HepG2 (cell line): ENCODE measurements around the gene SPTB. TPM values are rescaled to one million over a fixed set of nuclear protein-coding genes. Genes with fewer than 3 reads are reported as not detected.

Experiments used
- ATAC-seq: fragments of 200-7000 bp; cut with Tn5 transposase; 3 replicates; pipeline ENCODE4 v1.9.1; 2020; ENCODE audit warnings: mild to moderate bottlenecking, moderate library complexity
- Bru-seq: library from RNA; stranded (reverse); fragments of 400-500 nt; gene quantifications from one replicate; lab custom pipeline; 2021; lab: Mats Ljungman, UMichigan
- BruChase-seq, 2 experiments: library from RNA; stranded (reverse); fragments of 400-500 nt; gene quantifications; one replicate each; lab custom pipeline; 2021; lab: Mats Ljungman, UMichigan
- BruUV-seq: library from RNA; stranded (reverse); fragments of 400-500 nt; replicated peaks from 2 replicates; lab custom pipeline; 2021; lab: Mats Ljungman, UMichigan
- CTCF ChIA-PET: fragments of 300-600 bp; formaldehyde crosslinking; extraction: SDS; loops from one replicate; lab custom pipeline; 2021; ENCODE audit warnings: low total read pairs, inconsistent platforms, low intra/inter-chr PET ratio; lab: Yijun Ruan, JAX
- POLR2A ChIA-PET: fragments of 350-600 bp; sonication (Branson Sonifier 250); formaldehyde crosslinking; loops from one replicate; lab custom pipeline; 2020; ENCODE audit warnings: antibody characterized with exemption, inconsistent platforms; lab: Yijun Ruan, JAX
- DNase-seq: peaks from one replicate; pipeline ENCODE4 v3.0.0-alpha.2; 2015; ENCODE audit warnings: low spot score
- FAIRE-seq: peaks from 3 replicates; lab custom pipeline; 2011; peaks lifted over from hg19 to GRCh38; lab: Jason Lieb, UNC
- H2AFZ ChIP-seq: one replicate; pipeline ENCODE4 v1.6.1; 2011; ENCODE audit warnings: low read length, inconsistent platforms
- H3K27ac ChIP-seq: fragments of 300-600 bp; 3 replicates; pipeline ENCODE4 v1.8.0; 2011; ENCODE audit warnings: mixed run types, mild to moderate bottlenecking, mixed read lengths, low read length, inconsistent platforms; ENCODE audit not compliant: insufficient read depth; ENCODE audit errors: extremely low read length
- H3K27me3 ChIP-seq, 2 experiments: fragments of 200-600 bp in 1 of 2; 2 replicates in 1 of 2; 3 replicates in 1 of 2; pipeline versions ENCODE4 v1.6.0 to v1.8.0; 2011; ENCODE audit warnings: low read length in 2 of 2, mild to moderate bottlenecking in 2 of 2, moderate library complexity in 2 of 2, inconsistent platforms in 1 of 2; ENCODE audit not compliant: insufficient read depth in 2 of 2, control insufficient read depth in 1 of 2
- H3K36me3 ChIP-seq, 2 experiments: fragments of 200-600 bp in 1 of 2; replicated peaks in 1 of 2; 2 replicates in 1 of 2; 3 replicates in 1 of 2; pipeline versions ENCODE4 v1.5.1 to v1.8.0; 2011; ENCODE audit warnings: low read length in 2 of 2, inconsistent platforms in 1 of 2; ENCODE audit not compliant: insufficient read depth in 2 of 2, control insufficient read depth in 1 of 2
- H3K4me1 ChIP-seq: 2 replicates; pipeline ENCODE4 v1.5.1; 2012; ENCODE audit warnings: low read length, inconsistent platforms; ENCODE audit not compliant: insufficient read depth
- H3K4me2 ChIP-seq: 2 replicates; pipeline ENCODE4 v1.6.0; 2011; ENCODE audit warnings: low read depth, low read length, inconsistent platforms
- H3K4me3 ChIP-seq, 3 experiments: fragments of 200-600 bp in 1 of 3; sonication (generic), shearing (Covaris generic) in 1 of 3; replicated peaks in 1 of 3; 2 replicates each; pipeline ENCODE4 v1.5.1; 2011 to 2016; ENCODE audit warnings: low read length in 3 of 3, inconsistent platforms in 2 of 3, low read depth in 2 of 3, mild to moderate bottlenecking in 2 of 3, control low read depth in 1 of 3, mixed read lengths in 1 of 3; ENCODE audit not compliant: insufficient read depth in 1 of 3
- H3K79me2 ChIP-seq: one replicate; pipeline ENCODE4 v1.6.1; 2011; ENCODE audit warnings: low read length, inconsistent platforms; ENCODE audit not compliant: insufficient read depth
- H3K9ac ChIP-seq: 2 replicates; pipeline ENCODE4 v1.6.0; 2011; ENCODE audit warnings: mild to moderate bottlenecking, low read depth, low read length, inconsistent platforms; ENCODE audit not compliant: insufficient read depth
- H3K9me3 ChIP-seq: 2 replicates; pipeline ENCODE4 v1.5.1; 2012; ENCODE audit warnings: mild to moderate bottlenecking, low read length
- H4K20me1 ChIP-seq: 2 replicates; pipeline ENCODE4 v1.6.0; 2011; ENCODE audit warnings: inconsistent platforms, mild to moderate bottlenecking, low read length, moderate library complexity; ENCODE audit not compliant: insufficient read depth
- KDM2A ChIP-seq: sonication (generic); formaldehyde crosslinking; IDR thresholded peaks from 2 replicates; pipeline ENCODE4 v1.4.0; 2020; ENCODE audit warnings: low read depth, missing genetic modification reagents, borderline replicate concordance
- ZNF800 ChIP-seq: sonication (generic); formaldehyde crosslinking; IDR thresholded peaks from 2 replicates; pipeline ENCODE4 v1.4.0; 2020; ENCODE audit warnings: missing genetic modification reagents
- WGBS: methylation state at CpG from one replicate; pipeline ENCODE4 v1.1.6; 2017; ENCODE audit warnings: low lambda C conversion rate; 5-methylcytosine and 5-hydroxymethylcytosine counted together
- in situ Hi-C: cut with HindIII; loops from 2 replicates; pipeline ENCODE4 v1.10.0; 2017; ENCODE audit warnings: low pct_unique_long_range_greater_than_20kb; ENCODE audit not compliant: extremely low pct_ligation_motif_present
- intact Hi-C: fragments of 100-400 bp; cut with micrococcal nuclease; formaldehyde crosslinking; loops from one replicate; pipeline ENCODE4 v1.10.0; 2022; ENCODE audit not compliant: unreplicated experiment
- long read RNA-seq, 2 experiments: library from RNA in 1 of 2; library from polyadenylated mRNA in 1 of 2; stranded (forward) in 1 of 2; unstranded in 1 of 2; transcript quantifications; one replicate each; pipeline ENCODE4 v2.0.0, GENCODE V29; 2019 to 2022
- polyA minus RNA-seq, 3 experiments: library from RNA; depleted of rRNA, polyadenylated mRNA; stranded (reverse); fragments of >200 nt; gene quantifications; 2 replicates each; pipeline ENCODE4 v1.2.3, GENCODE V29; 2011; ENCODE audit warnings: low replicate concordance in 1 of 3
- polyA plus RNA-seq, 8 experiments: library from polyadenylated mRNA; depleted of rRNA in 3 of 8; stranded (reverse) in 7 of 8; unstranded in 1 of 8; fragments of >200 nt; fragmentation: Illumina TruSeq in 4 of 8; extraction: Trizol in 4 of 8; gene quantifications; 2 replicates each; pipeline versions ENCODE4 v1.2.1 to v1.2.3, GENCODE V29; 2011 to 2016; ENCODE audit warnings: low read depth in 4 of 8, missing spikeins in 1 of 8, mixed read lengths in 1 of 8; ENCODE audit not compliant: insufficient read depth in 1 of 8
- total RNA-seq, 5 experiments: library from RNA; depleted of rRNA; stranded (reverse); fragments of >200 nt; fragmentation: Illumina TruSeq; extraction: Trizol; gene quantifications; 2 replicates each; pipeline ENCODE4 v1.2.3, GENCODE V29; 2016; ENCODE audit warnings: low read depth in 1 of 5

Gene SPTB
- total RNA-seq (2016; rRNA removed; fragmentation: Illumina TruSeq; extraction: Trizol) (0.02 TPM in 1 of 2 replicates, not detected in the other), polyA plus RNA-seq (2011; rRNA removed) (0.01 TPM in 1 of 2 replicates, not detected in the other), polyA minus RNA-seq (2011; rRNA and poly(A)+ RNA removed; ENCODE audit: low replicate concordance) (0.28 TPM in 1 of 2 replicates, not detected in the other), Bru-seq, nascent RNA (percentile 2 among the genes with signal in this experiment), BruChase-seq, experiment 1, labeled RNA remaining after a 6-hour chase (not detected), BruChase-seq, experiment 2, labeled RNA remaining after a 2-hour chase (percentile 2 among the genes with signal in this experiment)
- not detected in 2 replicates for total RNA-seq (2016; cell fraction: cytosol; rRNA removed; fragmentation: Illumina TruSeq; extraction: Trizol; ENCODE audit: low read depth)
- total RNA-seq (2016; cell fraction: insoluble cytoplasmic fraction; rRNA removed; fragmentation: Illumina TruSeq; extraction: Trizol) = 0.02 TPM in 1 of 2 replicates, not detected in the other
- total RNA-seq (2016; cell fraction: membrane; rRNA removed; fragmentation: Illumina TruSeq; extraction: Trizol) = not detected in 2 replicates
- not detected in 2 replicates for total RNA-seq (2016; cell fraction: nucleus; rRNA removed; fragmentation: Illumina TruSeq; extraction: Trizol)
- not detected in 2 replicates for polyA plus RNA-seq (2011; cell fraction: cytosol; rRNA removed)
- polyA plus RNA-seq (2011; cell fraction: nucleus; rRNA removed) = not detected in 2 replicates
- polyA plus RNA-seq (2012) = not detected in 2 replicates
- not detected in 2 replicates for polyA plus RNA-seq (2016; cell fraction: cytosol; fragmentation: Illumina TruSeq; extraction: Trizol; ENCODE audit: low read depth)
- polyA plus RNA-seq (2016; cell fraction: insoluble cytoplasmic fraction; fragmentation: Illumina TruSeq; extraction: Trizol; ENCODE audit: low read depth) = not detected in 2 replicates
- not detected in 2 replicates for polyA plus RNA-seq (2016; cell fraction: membrane; fragmentation: Illumina TruSeq; extraction: Trizol; ENCODE audit: low read depth)
- not detected in 2 replicates for polyA plus RNA-seq (2016; cell fraction: nucleus; fragmentation: Illumina TruSeq; extraction: Trizol; ENCODE audit: insufficient read depth, low read depth)
- polyA minus RNA-seq (2011; cell fraction: cytosol; rRNA and poly(A)+ RNA removed) = not detected in 2 replicates
- not detected in 2 replicates for polyA minus RNA-seq (2011; cell fraction: nucleus; rRNA and poly(A)+ RNA removed)
- long read RNA-seq, experiment 1 = 0 reads
- long read RNA-seq, experiment 2 = 0 reads

- no TSS peak for BruUV-seq
- no peaks in the 10 kb centered on the region for H3K36me3 ChIP-seq
- H3K4me3 ChIP-seq = peak within 1 kb of the TSS; percentile 54 to 68 (median 67)
- intact Hi-C loops (no loop called here), in situ Hi-C loops (loop anchor here (25.0 kb wide), 1 partner anchor 217 kb away; no protein-coding TSS in a partner anchor)
- no peak within 1 kb of the TSS for H2AFZ ChIP-seq
- peak within 1 kb of the TSS; percentile 81 for H3K4me2 ChIP-seq
- no peak for FAIRE-seq
- no peak for TF ChIP-seq KDM2A
- 0 out of 2 replicates have a peak, but pooled peaks have one; percentile 32 for TF ChIP-seq ZNF800 (CRISPR knock-in tag)
- DNase-seq = no peak
- H3K4me1 ChIP-seq = peaks cover 12% of the 10 kb centered on the region
- ChIA-PET POLR2A (no interaction called here), CTCF (no interaction called here)
- H3K9ac ChIP-seq = no peak within 1 kb of the TSS
- peaks cover 11 to 54% of the 10 kb centered on the region in 2 experiments for H3K27me3 ChIP-seq
- no peaks in the 10 kb centered on the region for H4K20me1 ChIP-seq
- ATAC-seq = peak; percentile 70
- no peaks in the 10 kb centered on the region for H3K79me2 ChIP-seq
- H3K27ac ChIP-seq = no peak within 1 kb of the TSS
- whole genome bisulfite sequencing = no CpG with 5 or more reads among the region's 61 CpGs
- H3K9me3 ChIP-seq = no peaks in the 10 kb centered on the region
Measured at GRCh38 chr14:64879635-64880220, at the start of gene SPTB. Gene SPTB, minus strand, starts transcription at chr14:64879907. Its CDS starts 56,813 bp downstream, at chr14:64823094.
